ENCODE results near the gene SLC2A11. TPM values are rescaled to one million over a fixed set of nuclear protein-coding genes. Genes with fewer than 3 reads are reported as not detected.
A peak's percentile ranks its signal among the peaks of the same experiment; 100 is the strongest.
"Not testable (repeated sequence)": the region's sequence is repeated elsewhere in the genome, so short reads cannot be mapped to it uniquely, and the experiment has no call there.

SLC2A11 gene
- total RNA-seq, 1 donor from 2014 or later: 19.6 TPM

GRCh38 chr22:23859201-23859600 is 1.5 kb downstream of the SLC2A11 start:
- DNase-seq (ENCODE audit: low read depth) (no peak), FAIRE-seq (no peak)
- no peak for TF ChIP-seq CTCF (IDR thresholded peaks at IDR 0.05; ENCODE audit: insufficient read depth, low read depth, low read length)
- TF ChIP-seq EZH2 (IDR thresholded peaks at IDR 0.05; ENCODE audit: insufficient read depth, low read length): no peak
- Mint-ChIP-seq H3K4me1 (ENCODE audit: low read depth, unreplicated experiment) (peaks cover 7% of the 10 kb centered on the region), H3K27ac (ENCODE audit: unreplicated experiment) (no peak overlapping the region), H3K27me3 (ENCODE audit: low read depth, unreplicated experiment) (no peaks in the 10 kb centered on the region), H3K4me3 (ENCODE audit: unreplicated experiment) (peak overlapping the region; percentile 92), H3K36me3 (ENCODE audit: low read depth, unreplicated experiment) (peaks cover 4% of the 10 kb centered on the region), H3K9me3 (ENCODE audit: unreplicated experiment) (no peaks in the 10 kb centered on the region)
- no peak overlapping the region for H3K4me3 ChIP-seq (ENCODE audit: insufficient read depth, low read depth, low read length)
- H3K9ac ChIP-seq (ENCODE audit: low read length): no peak overlapping the region
- H3K27me3 ChIP-seq (ENCODE audit: insufficient read depth, low read length): no peaks in the 10 kb centered on the region
- H3K36me3 ChIP-seq (ENCODE audit: insufficient read depth, low read length): no peaks in the 10 kb centered on the region
- H3K79me2 ChIP-seq (ENCODE audit: insufficient read depth, low read length): no peaks in the 10 kb centered on the region
- no peaks in the 10 kb centered on the region for H3K9me3 ChIP-seq (ENCODE audit: insufficient read depth, low read depth, low read length)
- no peak overlapping the region for H3K27ac ChIP-seq (ENCODE audit: low read depth, low read length)
- H2AFZ ChIP-seq (ENCODE audit: low read depth, low read length): no peak overlapping the region
- H3K4me2 ChIP-seq (ENCODE audit: low read length): no peak overlapping the region
- H4K20me1 ChIP-seq (ENCODE audit: insufficient read depth, low read length): no peaks in the 10 kb centered on the region
- H3K4me1 ChIP-seq (ENCODE audit: insufficient read depth, low read length): peaks cover 16% of the 10 kb centered on the region

GRCh38 chr22:23860187-23860586 is 2.5 kb downstream of the SLC2A11 start:
- H3K27me3 Mint-ChIP-seq (ENCODE audit: low read depth, unreplicated experiment); H3K79me2 ChIP-seq (ENCODE audit: insufficient read depth, low read length); H3K4me3 Mint-ChIP-seq (ENCODE audit: unreplicated experiment); H4K20me1 ChIP-seq (ENCODE audit: insufficient read depth, low read length); H3K27ac ChIP-seq (ENCODE audit: low read depth, low read length); H3K36me3 ChIP-seq (ENCODE audit: insufficient read depth, low read length); FAIRE-seq; H3K27ac Mint-ChIP-seq (ENCODE audit: unreplicated experiment); DNase-seq (ENCODE audit: low read depth); H3K9ac ChIP-seq (ENCODE audit: low read length); H3K36me3 Mint-ChIP-seq (ENCODE audit: low read depth, unreplicated experiment); H3K4me3 ChIP-seq (ENCODE audit: insufficient read depth, low read depth, low read length); H3K9me3 Mint-ChIP-seq (ENCODE audit: unreplicated experiment); H3K4me2 ChIP-seq (ENCODE audit: low read length); H3K9me3 ChIP-seq (ENCODE audit: insufficient read depth, low read depth, low read length); H3K4me1 Mint-ChIP-seq (ENCODE audit: low read depth, unreplicated experiment); H3K27me3 ChIP-seq (ENCODE audit: insufficient read depth, low read length); H2AFZ ChIP-seq (ENCODE audit: low read depth, low read length): not testable (repeated sequence)
- peaks cover 16% of the 10 kb centered on the region for H3K4me1 ChIP-seq (ENCODE audit: insufficient read depth, low read length)

GRCh38 chr22:23862103-23862502 is 4.4 kb downstream of the SLC2A11 start:
- no peak overlapping the region for H2AFZ ChIP-seq (ENCODE audit: low read depth, low read length)
- Mint-ChIP-seq H3K4me1 (ENCODE audit: low read depth, unreplicated experiment) (peaks cover 7% of the 10 kb centered on the region), H3K4me3 (ENCODE audit: unreplicated experiment) (no peak overlapping the region), H3K9me3 (ENCODE audit: unreplicated experiment) (no peaks in the 10 kb centered on the region), H3K27me3 (ENCODE audit: low read depth, unreplicated experiment) (no peaks in the 10 kb centered on the region), H3K27ac (ENCODE audit: unreplicated experiment) (no peak overlapping the region), H3K36me3 (ENCODE audit: low read depth, unreplicated experiment) (peaks cover 12% of the 10 kb centered on the region)
- no peaks in the 10 kb centered on the region for H3K79me2 ChIP-seq (ENCODE audit: insufficient read depth, low read length)
- H3K4me1 ChIP-seq (ENCODE audit: insufficient read depth, low read length): peaks cover 7% of the 10 kb centered on the region
- TF ChIP-seq CTCF (IDR thresholded peaks at IDR 0.05; ENCODE audit: insufficient read depth, low read depth, low read length) (peak; percentile 45), EZH2 (IDR thresholded peaks at IDR 0.05; ENCODE audit: insufficient read depth, low read length) (no peak)
- DNase-seq (ENCODE audit: low read depth) (no peak), FAIRE-seq (no peak)
- H3K4me2 ChIP-seq (ENCODE audit: low read length): no peak overlapping the region
- H4K20me1 ChIP-seq (ENCODE audit: insufficient read depth, low read length): no peaks in the 10 kb centered on the region
- no peaks in the 10 kb centered on the region for H3K9me3 ChIP-seq (ENCODE audit: insufficient read depth, low read depth, low read length)
- no peaks in the 10 kb centered on the region for H3K27me3 ChIP-seq (ENCODE audit: insufficient read depth, low read length)
- H3K4me3 ChIP-seq (ENCODE audit: insufficient read depth, low read depth, low read length): no peak overlapping the region
- H3K27ac ChIP-seq (ENCODE audit: low read depth, low read length): no peak overlapping the region
- H3K9ac ChIP-seq (ENCODE audit: low read length): no peak overlapping the region
- no peaks in the 10 kb centered on the region for H3K36me3 ChIP-seq (ENCODE audit: insufficient read depth, low read length)

- H3K4me1 ChIP-seq (ENCODE audit: insufficient read depth, low read length); H3K27me3 ChIP-seq (ENCODE audit: insufficient read depth, low read length); H3K9ac ChIP-seq (ENCODE audit: low read length); H3K9me3 Mint-ChIP-seq (ENCODE audit: unreplicated experiment); H3K36me3 ChIP-seq (ENCODE audit: insufficient read depth, low read length); H4K20me1 ChIP-seq (ENCODE audit: insufficient read depth, low read length); H3K79me2 ChIP-seq (ENCODE audit: insufficient read depth, low read length); H3K4me3 ChIP-seq (ENCODE audit: insufficient read depth, low read depth, low read length); FAIRE-seq; H2AFZ ChIP-seq (ENCODE audit: low read depth, low read length); H3K27me3 Mint-ChIP-seq (ENCODE audit: low read depth, unreplicated experiment); H3K4me3 Mint-ChIP-seq (ENCODE audit: unreplicated experiment); H3K27ac Mint-ChIP-seq (ENCODE audit: unreplicated experiment); H3K4me2 ChIP-seq (ENCODE audit: low read length); DNase-seq (ENCODE audit: low read depth); H3K9me3 ChIP-seq (ENCODE audit: insufficient read depth, low read depth, low read length); H3K27ac ChIP-seq (ENCODE audit: low read depth, low read length); H3K4me1 Mint-ChIP-seq (ENCODE audit: low read depth, unreplicated experiment): not testable (repeated sequence)
- H3K36me3 Mint-ChIP-seq (ENCODE audit: low read depth, unreplicated experiment): peaks cover 33% of the 10 kb centered on the region
Measured at GRCh38 chr22:23864499-23865154, 7.0 kb downstream of the SLC2A11 start.

Measured in astrocyte (in vitro differentiated cells and primary cell).